ENCODE data around the gene DOK6. TPM values are rescaled to one million over a fixed set of nuclear protein-coding genes. Genes with fewer than 3 reads are reported as not detected.

The DOK6 gene
- total and polyA plus RNA-seq, 8 donors: 2.9 to 19.1 (median 14.9) TPM

DNA sequence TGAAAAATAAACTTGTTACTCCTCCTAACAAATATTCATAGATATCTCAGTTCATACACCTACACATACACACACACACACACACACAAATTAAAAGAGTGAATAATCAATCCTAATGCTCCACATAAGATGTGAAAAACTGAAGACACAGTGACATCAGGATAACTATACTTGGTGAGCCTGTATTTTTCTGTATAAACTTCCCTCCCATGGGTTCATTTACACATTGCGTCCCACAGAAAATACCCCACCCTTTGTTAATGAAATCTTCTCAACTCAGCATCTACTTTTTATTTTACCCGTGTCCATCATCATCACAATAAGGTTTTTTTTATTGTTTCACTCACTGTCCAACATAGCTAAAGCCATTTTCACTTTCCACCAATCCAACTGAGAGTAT, 486.6 kb downstream of the DOK6 start:
- H3K4me1 ChIP-seq: no peaks in the 10 kb centered on the region
- no peaks in the 10 kb centered on the region for H3K36me3 ChIP-seq
- H3K9me3 ChIP-seq: no peaks in the 10 kb centered on the region
- TF ChIP-seq, protein P1, sequence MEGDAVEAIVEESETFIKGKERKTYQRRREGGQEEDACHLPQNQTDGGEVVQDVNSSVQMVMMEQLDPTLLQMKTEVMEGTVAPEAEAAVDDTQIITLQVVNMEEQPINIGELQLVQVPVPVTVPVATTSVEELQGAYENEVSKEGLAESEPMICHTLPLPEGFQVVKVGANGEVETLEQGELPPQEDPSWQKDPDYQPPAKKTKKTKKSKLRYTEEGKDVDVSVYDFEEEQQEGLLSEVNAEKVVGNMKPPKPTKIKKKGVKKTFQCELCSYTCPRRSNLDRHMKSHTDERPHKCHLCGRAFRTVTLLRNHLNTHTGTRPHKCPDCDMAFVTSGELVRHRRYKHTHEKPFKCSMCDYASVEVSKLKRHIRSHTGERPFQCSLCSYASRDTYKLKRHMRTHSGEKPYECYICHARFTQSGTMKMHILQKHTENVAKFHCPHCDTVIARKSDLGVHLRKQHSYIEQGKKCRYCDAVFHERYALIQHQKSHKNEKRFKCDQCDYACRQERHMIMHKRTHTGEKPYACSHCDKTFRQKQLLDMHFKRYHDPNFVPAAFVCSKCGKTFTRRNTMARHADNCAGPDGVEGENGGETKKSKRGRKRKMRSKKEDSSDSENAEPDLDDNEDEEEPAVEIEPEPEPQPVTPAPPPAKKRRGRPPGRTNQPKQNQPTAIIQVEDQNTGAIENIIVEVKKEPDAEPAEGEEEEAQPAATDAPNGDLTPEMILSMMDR (IDR thresholded peaks at IDR 0.05): no peak
- DNase-seq (no peak), ATAC-seq (no peak)
- H3K27me3 ChIP-seq: no peaks in the 10 kb centered on the region
- H3K27ac ChIP-seq: no peak overlapping the region
- intact Hi-C loops (cut with DNase I): no loop called here
- no peak overlapping the region for H3K4me3 ChIP-seq

DNA sequence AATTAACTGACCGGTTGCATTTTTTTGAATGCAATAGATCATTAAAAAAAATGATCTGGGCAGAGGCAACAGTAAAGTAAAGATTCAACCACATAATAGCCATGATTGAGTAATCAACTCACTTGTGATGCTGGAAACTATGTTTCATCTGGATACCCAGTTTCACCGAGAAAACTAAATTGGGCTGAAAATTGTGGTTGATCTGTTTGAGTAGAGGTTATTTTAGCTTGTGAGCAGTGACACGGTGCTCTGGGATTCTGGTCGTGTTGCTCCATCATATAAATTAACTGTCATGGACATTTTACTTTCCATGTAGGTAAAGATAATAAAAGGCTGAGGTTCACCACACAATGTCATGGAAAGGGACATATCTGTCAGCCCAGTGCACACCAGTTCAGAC, 488.3 kb downstream of the DOK6 start:
- no peaks in the 10 kb centered on the region for H3K27me3 ChIP-seq
- TF ChIP-seq, protein P1 (IDR thresholded peaks at IDR 0.05): no peak
- ATAC-seq: no peak
- no peaks in the 10 kb centered on the region for H3K4me1 ChIP-seq
- no peaks in the 10 kb centered on the region for H3K9me3 ChIP-seq
- no peak overlapping the region for H3K27ac ChIP-seq
- DNase-seq: no peak
- no peaks in the 10 kb centered on the region for H3K36me3 ChIP-seq
- intact Hi-C loops (cut with DNase I): no loop called here
- H3K4me3 ChIP-seq: no peak overlapping the region

DNA sequence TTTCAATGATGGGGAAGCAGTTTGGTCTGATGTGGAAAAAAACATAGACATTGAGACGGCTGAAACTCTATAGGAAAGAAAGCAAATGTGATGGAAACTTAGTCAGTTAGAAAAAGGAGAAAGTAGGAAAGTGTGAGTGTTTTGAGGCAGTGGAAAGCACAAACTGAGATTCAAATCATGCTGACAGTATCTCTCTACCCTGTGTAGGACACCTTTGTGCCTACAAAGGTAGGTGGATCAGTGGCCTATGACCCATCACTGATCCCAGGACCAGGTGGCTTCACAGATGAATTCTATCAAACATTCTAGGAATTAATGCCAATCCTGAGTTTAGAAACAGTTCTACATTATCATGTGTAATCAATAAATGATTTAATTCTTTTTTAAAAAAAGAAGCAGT, 489.9 kb downstream of the DOK6 start:
- ATAC-seq (no peak), DNase-seq (no peak)
- H3K27me3 ChIP-seq: no peaks in the 10 kb centered on the region
- H3K27ac ChIP-seq: no peak overlapping the region
- H3K36me3 ChIP-seq: no peaks in the 10 kb centered on the region
- no peaks in the 10 kb centered on the region for H3K4me1 ChIP-seq
- intact Hi-C loops (cut with DNase I): no loop called here
- no peak overlapping the region for H3K4me3 ChIP-seq
- TF ChIP-seq, protein P1 (IDR thresholded peaks at IDR 0.05): no peak
- H3K9me3 ChIP-seq: no peaks in the 10 kb centered on the region

DNA sequence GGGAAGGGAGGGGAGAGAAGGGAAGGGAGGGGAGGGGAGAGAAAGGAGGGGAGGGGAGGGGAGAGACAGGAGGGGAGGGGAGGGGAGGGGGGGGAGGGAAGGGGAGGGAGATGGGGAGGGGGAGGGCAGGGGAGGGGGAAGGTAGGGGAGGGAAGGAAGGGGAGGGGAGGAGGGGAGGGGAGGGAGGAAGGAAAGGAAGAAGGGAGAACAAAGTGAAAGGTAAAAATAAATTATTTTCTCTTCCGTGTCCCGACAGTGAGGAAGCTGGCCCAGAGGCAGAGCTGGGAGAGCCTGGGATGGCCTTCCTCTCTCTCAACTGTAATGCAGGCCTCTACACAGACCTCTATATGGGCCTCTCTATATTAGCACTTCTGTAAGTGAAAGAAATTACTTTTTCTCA, 493.8 kb downstream of the DOK6 start:
- no peaks in the 10 kb centered on the region for H3K27me3 ChIP-seq
- no peak overlapping the region for H3K27ac ChIP-seq
- no peaks in the 10 kb centered on the region for H3K36me3 ChIP-seq
- no peak for ATAC-seq
- DNase-seq: no peak
- H3K4me1 ChIP-seq: no peaks in the 10 kb centered on the region
- no peaks in the 10 kb centered on the region for H3K9me3 ChIP-seq
- H3K4me3 ChIP-seq: no peak overlapping the region
- TF ChIP-seq, protein P1 (IDR thresholded peaks at IDR 0.05): no peak
- intact Hi-C loops (cut with DNase I): no loop called here

DNA sequence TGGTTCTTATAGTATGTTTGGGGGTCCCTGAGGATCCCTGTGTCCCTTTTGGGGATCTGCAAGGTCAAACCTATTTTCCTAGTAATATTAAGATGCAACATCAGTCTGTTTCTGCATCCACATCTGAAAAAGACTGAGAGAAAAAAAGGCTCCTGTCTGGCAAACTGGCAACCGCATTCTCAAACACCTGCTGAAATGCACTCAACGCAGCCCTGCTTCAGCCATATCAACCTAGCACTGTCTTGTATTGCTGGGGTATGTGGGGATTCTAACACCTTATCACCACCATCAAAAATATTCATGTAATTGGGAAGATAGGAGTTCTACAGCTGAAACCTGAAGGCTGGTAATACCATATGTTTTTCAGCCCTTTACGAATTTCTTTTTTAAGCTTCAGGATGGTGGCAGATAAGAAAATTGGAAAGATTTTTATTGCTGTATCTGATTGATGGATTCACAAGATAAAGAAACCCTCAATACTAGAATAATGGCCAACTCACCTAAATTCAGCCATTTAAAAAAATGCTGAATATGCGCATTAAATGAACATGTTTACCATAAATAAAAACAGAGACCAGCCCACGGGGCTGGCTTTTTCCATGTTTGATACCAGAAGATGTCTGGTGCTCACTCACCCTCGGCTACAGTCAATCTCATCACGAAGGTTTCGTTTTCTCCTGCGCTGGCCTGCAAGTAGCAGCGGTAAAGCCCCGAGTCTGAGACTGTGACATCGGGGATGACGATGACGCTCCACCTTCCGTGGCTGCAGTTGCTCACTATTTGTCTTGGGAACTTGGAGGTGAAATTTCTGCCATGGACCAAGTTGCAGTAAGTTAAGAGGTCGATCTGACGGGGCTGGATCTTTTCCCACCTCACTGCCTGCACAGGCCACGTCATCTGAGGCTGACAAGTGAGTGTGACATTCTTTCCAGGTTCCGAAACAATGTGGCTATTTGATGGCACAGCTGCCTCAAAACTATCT, 494.7 kb downstream of the DOK6 start:
- TF ChIP-seq, protein P1 (IDR thresholded peaks at IDR 0.05): no peak
- Histone ChIP-seq H3K36me3 (no peaks in the 10 kb centered on the region), H3K4me1 (no peaks in the 10 kb centered on the region), H3K27me3 (no peaks in the 10 kb centered on the region), H3K27ac (no peak overlapping the region), H3K4me3 (no peak overlapping the region), H3K9me3 (no peaks in the 10 kb centered on the region)
- no peak for ATAC-seq
- no peak for DNase-seq
- intact Hi-C loops (cut with DNase I): no loop called here

Data from left lung (tissue), 10 donors.